HepG2 (cell line): Measurements from ENCODE around the gene AUH. TPM values are rescaled to one million over a fixed set of nuclear protein-coding genes. Genes with fewer than 3 reads are reported as not detected.
A peak's percentile ranks its signal among the peaks of the same experiment; 100 is the strongest.

Experiments
- HOXA7 ChIP-seq: sonication (generic); formaldehyde crosslinking; IDR thresholded peaks from 2 replicates; pipeline ENCODE4 v1.8.1; 2022; ENCODE audit warnings: mild to moderate bottlenecking, missing genetic modification reagents, moderate library complexity
- NFAT5 ChIP-seq: sonication (generic); formaldehyde crosslinking; IDR thresholded peaks from 2 replicates; pipeline ENCODE4 v1.4.0; 2020; ENCODE audit warnings: missing genetic modification reagents
- NR2F6 ChIP-seq, 2 experiments: IDR thresholded peaks; 2 replicates each; pipeline ENCODE4 v1.6.1; 2016; ENCODE audit warnings: antibody characterized with exemption in 1 of 2, mild to moderate bottlenecking in 1 of 2
- PATZ1 ChIP-seq: sonication (generic); formaldehyde crosslinking; IDR thresholded peaks from 2 replicates; pipeline ENCODE4 v1.4.0; 2020; ENCODE audit warnings: missing genetic modification reagents
- POGK ChIP-seq: sonication (generic); formaldehyde crosslinking; conservative IDR thresholded peaks from 2 replicates; pipeline ENCODE4 v1.8.0; 2022; ENCODE audit warnings: mild to moderate bottlenecking, moderate library complexity, missing genetic modification reagents
- SOX13 ChIP-seq, 3 experiments: fragments of 450-650 bp in 1 of 3; sonication (generic) in 1 of 3; formaldehyde crosslinking in 1 of 3; IDR thresholded peaks in 2 of 3; conservative IDR thresholded peaks in 1 of 3; 2 replicates each; pipeline versions ENCODE4 v1.5.0 to v1.6.1; 2016 to 2020; ENCODE audit warnings: antibody characterized with exemption in 1 of 3, mild to moderate bottlenecking in 1 of 3, missing compliant biosample characterization in 1 of 3, missing genetic modification reagents in 1 of 3, moderate library complexity in 1 of 3
- ZNF207 ChIP-seq: fragments of 450-650 bp; IDR thresholded peaks from 2 replicates; pipeline ENCODE4 v1.6.1; 2016; ENCODE audit warnings: antibody characterized with exemption, borderline replicate concordance
- ZNF343 ChIP-seq: sonication (generic); formaldehyde crosslinking; IDR thresholded peaks from 2 replicates; pipeline ENCODE4 v1.4.0; 2020; ENCODE audit warnings: mild to moderate bottlenecking, missing genetic modification reagents
- ZNF407 ChIP-seq: sonication (generic); formaldehyde crosslinking; IDR thresholded peaks from one replicate; pipeline ENCODE4 v1.5.1; 2020; ENCODE audit warnings: mild to moderate bottlenecking, missing genetic modification reagents; ENCODE audit errors: not compliant biosample characterization
- polyA plus RNA-seq, 8 experiments: library from polyadenylated mRNA; depleted of rRNA in 3 of 8; stranded (reverse) in 7 of 8; unstranded in 1 of 8; fragments of >200 nt; fragmentation: Illumina TruSeq in 4 of 8; extraction: Trizol in 4 of 8; gene quantifications; 2 replicates each; pipeline versions ENCODE4 v1.2.1 to v1.2.3, GENCODE V29; 2011 to 2016; ENCODE audit warnings: low read depth in 4 of 8, missing spikeins in 1 of 8, mixed read lengths in 1 of 8; ENCODE audit not compliant: insufficient read depth in 1 of 8
- total RNA-seq, 5 experiments: library from RNA; depleted of rRNA; stranded (reverse); fragments of >200 nt; fragmentation: Illumina TruSeq; extraction: Trizol; gene quantifications; 2 replicates each; pipeline ENCODE4 v1.2.3, GENCODE V29; 2016; ENCODE audit warnings: low read depth in 1 of 5

AUH gene
- total and polyA plus RNA-seq, 2 of the 13 experiments (the other 11 are each of a cell fraction or from before 2014, with no cell fraction given), result 25.8 to 31.9 TPM

GRCh38 chr9:91207729-91208418, 153.8 kb downstream of the AUH start (continued):
- TF ChIP-seq ZNF407 (CRISPR knock-in tag) (no peak), HOXA7 (no peak), PATZ1 (CRISPR knock-in tag) (no peak; the same call in 1 of the 2 replicates), NR2F6 (IDR thresholded peaks at IDR 0.05) (peak; percentile 87), NR2F6 (CRISPR knock-in tag; IDR thresholded peaks at IDR 0.05) (peak; percentile 82), ZNF207 (no peak), NFAT5 (no peak), ZNF343 (CRISPR knock-in tag) (0 out of 2 replicates have a peak, but pooled peaks have one; percentile 36), SOX13 (IDR thresholded peaks at IDR 0.05) (no peak), SOX13 (CRISPR knock-in tag; conservative IDR thresholded peaks at IDR 0.05 in 1 of 2, IDR thresholded peaks at IDR 0.05 in 1 of 2) (peak in 1 of 2 experiments; percentile 71; a peak in 2 of 4 replicates), POGK (CRISPR knock-in tag) (peak; percentile 15; the same call in 1 of the 2 replicates)
